Activated naive CD8-positive, alpha-beta T cell treated with anti-CD3 and anti-CD28 coated beads for 36 hours (primary cell): ENCODE measurements around the gene TMTC2. TPM values are rescaled to one million over a fixed set of nuclear protein-coding genes. Genes with fewer than 3 reads are reported as not detected.

Source experiments
- DNase-seq: peaks from one replicate; pipeline ENCODE4 v3.0.0; 2021
- H3K27ac Mint-ChIP-seq: one replicate; pipeline ENCODE4 v1.8.0; 2022; ENCODE audit warnings: mild to moderate bottlenecking, moderate library complexity, mixed read lengths
- H3K27me3 Mint-ChIP-seq: one replicate; pipeline ENCODE4 v1.8.0; 2022; ENCODE audit warnings: mild to moderate bottlenecking, mixed read lengths
- H3K36me3 Mint-ChIP-seq: one replicate; pipeline ENCODE4 v1.8.0; 2021; ENCODE audit warnings: mild to moderate bottlenecking, mixed read lengths
- H3K4me1 Mint-ChIP-seq: one replicate; pipeline ENCODE4 v1.8.0; 2021; ENCODE audit warnings: mixed read lengths
- H3K4me3 Mint-ChIP-seq: one replicate; pipeline ENCODE4 v1.8.0; 2022; ENCODE audit warnings: mild to moderate bottlenecking, moderate library complexity, mixed read lengths
- H3K9me3 Mint-ChIP-seq: one replicate; pipeline ENCODE4 v1.8.0; 2022; ENCODE audit warnings: mixed read lengths
- total RNA-seq, 2 experiments: library from RNA; stranded (reverse); gene quantifications; one replicate each; pipeline ENCODE4 v1.2.3, GENCODE V29; 2021

Gene TMTC2
- total RNA-seq, 2 experiments from 2014 or later, result 1.4 to 1.7 TPM

DNA sequence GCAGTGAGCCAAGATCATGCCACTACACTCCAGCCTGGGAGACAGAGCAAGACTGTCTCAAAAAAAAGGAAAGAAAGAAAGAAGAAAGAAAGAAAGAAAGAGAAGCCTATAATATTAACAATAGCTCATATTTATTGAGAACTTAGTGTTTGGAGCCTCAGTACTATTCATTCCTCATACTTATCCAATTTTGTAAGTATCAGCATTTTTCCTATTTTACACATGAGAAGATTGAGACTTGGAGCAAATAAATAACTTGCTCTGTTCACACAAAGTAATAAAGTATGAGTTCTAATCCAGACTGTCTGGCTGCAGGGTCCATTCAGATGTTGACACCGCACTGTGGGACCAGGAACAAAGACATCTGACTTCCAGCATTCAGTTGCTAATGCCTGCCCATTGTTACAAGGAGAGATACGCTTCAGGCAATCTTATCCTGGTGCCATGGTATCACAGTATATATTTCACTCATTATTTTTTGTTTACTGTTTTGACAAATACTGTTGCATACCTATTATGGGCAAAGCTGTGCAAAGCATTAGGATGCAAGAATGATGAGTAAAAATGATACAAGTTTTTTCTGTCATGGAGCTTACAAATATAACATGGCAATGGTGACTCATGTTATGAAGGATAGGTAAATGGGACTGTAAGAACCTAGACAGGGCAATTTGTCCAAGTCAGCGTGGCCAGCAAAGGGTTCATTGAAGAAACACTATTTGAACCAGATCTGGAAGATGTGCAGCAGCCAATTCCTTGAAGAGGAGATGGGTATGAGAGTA lies 21.4 kb upstream of the TMTC2 start:
- Mint-ChIP-seq H3K9me3 (no peaks in the 10 kb centered on the region), H3K4me1 (peaks cover 4% of the 10 kb centered on the region), H3K27ac (no peak overlapping the region)

GRCh38 chr12:82666830-82667229 lies 19.9 kb upstream of the TMTC2 start:
- no peak overlapping the region for H3K4me3 Mint-ChIP-seq
- no peak overlapping the region for H3K27ac Mint-ChIP-seq
- no peak for DNase-seq
- no peaks in the 10 kb centered on the region for H3K36me3 Mint-ChIP-seq
- peaks cover 12% of the 10 kb centered on the region for H3K27me3 Mint-ChIP-seq
- H3K4me1 Mint-ChIP-seq, result peaks cover 4% of the 10 kb centered on the region
- H3K9me3 Mint-ChIP-seq, result no peaks in the 10 kb centered on the region

More for the DNA sequence above, 21.4 kb upstream of the TMTC2 start:
- no peak overlapping the region for H3K4me3 Mint-ChIP-seq
- DNase-seq, result no peak
- H3K27me3 Mint-ChIP-seq, result peaks cover 12% of the 10 kb centered on the region
- H3K36me3 Mint-ChIP-seq, result no peaks in the 10 kb centered on the region

- H3K36me3 Mint-ChIP-seq, result no peaks in the 10 kb centered on the region
- H3K9me3 Mint-ChIP-seq, result no peaks in the 10 kb centered on the region
- no peak overlapping the region for H3K4me3 Mint-ChIP-seq
- DNase-seq, result no peak
- H3K27me3 Mint-ChIP-seq, result peaks cover 28% of the 10 kb centered on the region
- no peak overlapping the region for H3K27ac Mint-ChIP-seq
- H3K4me1 Mint-ChIP-seq, result peaks cover 3% of the 10 kb centered on the region
Measured at GRCh38 chr12:82671673-82672195, 15.0 kb upstream of the TMTC2 start.

DNA sequence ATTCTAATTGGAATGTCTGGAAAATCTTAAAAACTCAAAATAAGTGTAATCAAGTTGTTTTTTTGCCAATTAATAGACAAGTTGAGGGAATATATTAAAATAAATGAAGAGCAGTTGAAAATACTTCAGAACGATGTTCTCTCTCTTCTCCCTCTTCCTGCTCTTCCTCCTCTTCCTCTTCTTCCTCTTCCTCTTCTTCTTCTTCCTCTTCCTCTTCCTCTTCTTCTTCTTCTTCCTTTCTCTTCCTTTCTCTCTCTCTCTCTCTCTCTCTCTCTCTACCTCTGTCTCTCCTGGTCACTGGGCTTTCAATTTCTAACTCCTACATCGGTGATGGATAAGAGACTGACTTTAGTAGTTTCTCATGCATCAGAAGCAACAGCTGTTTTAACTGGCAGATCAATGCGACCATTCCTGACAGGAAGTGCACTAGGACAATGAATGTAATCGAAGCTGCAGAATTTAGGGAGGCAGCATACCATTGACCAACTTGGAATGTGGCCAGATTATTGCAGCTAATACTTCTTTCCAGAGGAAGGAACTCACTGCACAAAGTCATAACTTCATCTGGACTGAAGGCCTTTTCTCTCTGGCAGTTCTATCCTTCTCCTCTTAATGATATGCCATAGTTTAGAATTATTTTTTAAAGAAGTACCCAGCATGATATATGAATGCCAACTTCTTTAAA lies 13.8 kb upstream of the TMTC2 start:
- no peaks in the 10 kb centered on the region for H3K36me3 Mint-ChIP-seq
- no peaks in the 10 kb centered on the region for H3K9me3 Mint-ChIP-seq
- no peaks in the 10 kb centered on the region for H3K4me1 Mint-ChIP-seq
- no peak overlapping the region for H3K27ac Mint-ChIP-seq
- DNase-seq, result no peak
- no peak overlapping the region for H3K4me3 Mint-ChIP-seq
- peaks cover 30% of the 10 kb centered on the region for H3K27me3 Mint-ChIP-seq

DNA sequence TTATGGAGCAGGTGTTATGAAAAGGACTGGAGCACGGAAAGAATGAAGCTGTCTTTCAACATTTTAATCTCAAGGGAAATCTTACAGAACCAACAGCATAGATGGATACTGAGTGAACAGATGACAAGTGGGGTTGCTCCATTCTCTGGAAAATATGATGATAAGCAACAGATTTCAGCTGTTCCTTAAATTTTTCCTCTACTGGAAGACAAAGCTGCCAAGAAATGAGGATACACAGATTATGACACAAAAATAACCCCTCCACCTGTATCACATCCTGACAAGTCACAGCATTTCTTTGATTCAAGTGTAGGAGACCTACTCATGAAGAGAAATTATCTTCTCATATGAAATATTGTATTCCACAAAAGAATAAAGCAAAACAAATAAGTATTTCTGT lies 13.0 kb upstream of the TMTC2 start:
- H3K27me3 Mint-ChIP-seq, result peaks cover 27% of the 10 kb centered on the region
- H3K4me3 Mint-ChIP-seq, result no peak overlapping the region
- no peaks in the 10 kb centered on the region for H3K36me3 Mint-ChIP-seq
- H3K4me1 Mint-ChIP-seq, result no peaks in the 10 kb centered on the region
- DNase-seq, result no peak
- no peaks in the 10 kb centered on the region for H3K9me3 Mint-ChIP-seq
- H3K27ac Mint-ChIP-seq, result no peak overlapping the region

DNA sequence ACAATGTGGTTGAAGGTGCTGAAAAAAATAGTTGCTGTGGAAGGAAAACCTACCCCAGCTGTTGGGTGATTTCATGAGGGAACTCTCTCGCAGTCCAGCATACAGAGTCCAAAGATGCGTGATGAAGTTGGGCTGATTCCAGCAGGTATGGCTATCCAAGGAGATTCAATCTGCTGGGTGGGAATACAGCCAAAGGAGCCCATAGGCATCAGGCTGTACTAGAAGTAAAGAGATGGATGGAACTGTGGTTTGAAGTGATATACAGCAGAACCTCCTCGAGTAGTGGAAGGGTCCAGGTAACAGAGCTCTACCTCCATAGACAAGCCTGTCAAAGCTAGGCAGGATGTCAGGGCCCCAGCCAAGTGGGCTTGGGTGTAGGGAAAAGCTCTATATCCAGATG lies 11.5 kb upstream of the TMTC2 start:
- no peaks in the 10 kb centered on the region for H3K9me3 Mint-ChIP-seq
- H3K27me3 Mint-ChIP-seq, result peaks cover 33% of the 10 kb centered on the region
- DNase-seq, result no peak
- no peaks in the 10 kb centered on the region for H3K4me1 Mint-ChIP-seq
- H3K4me3 Mint-ChIP-seq, result no peak overlapping the region
- H3K27ac Mint-ChIP-seq, result no peak overlapping the region
- no peaks in the 10 kb centered on the region for H3K36me3 Mint-ChIP-seq

DNA sequence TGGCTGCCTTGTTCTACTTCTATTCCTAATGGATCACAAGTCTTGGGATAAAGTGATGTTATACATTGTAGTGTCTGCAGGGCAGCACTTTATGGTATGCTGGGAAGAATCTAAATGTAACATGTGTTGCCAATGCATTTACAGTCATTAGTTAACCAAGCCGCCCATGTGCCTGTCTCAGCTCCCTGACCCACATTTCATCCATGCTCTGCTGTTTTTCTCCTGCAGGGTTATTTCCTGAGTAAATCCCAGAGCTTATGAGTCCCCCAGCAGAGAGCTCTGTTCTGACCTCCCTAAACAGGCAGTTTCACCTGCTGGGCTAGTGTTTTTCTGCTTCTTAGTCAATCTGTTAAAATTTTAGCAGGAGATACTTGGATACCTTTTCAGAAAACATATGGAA lies 4.4 kb upstream of the TMTC2 start:
- Mint-ChIP-seq H3K36me3 (no peaks in the 10 kb centered on the region), H3K4me1 (peaks cover 5% of the 10 kb centered on the region), H3K27ac (no peak overlapping the region), H3K27me3 (peaks cover 33% of the 10 kb centered on the region), H3K9me3 (no peaks in the 10 kb centered on the region), H3K4me3 (no peak overlapping the region)
- DNase-seq, result no peak

DNA sequence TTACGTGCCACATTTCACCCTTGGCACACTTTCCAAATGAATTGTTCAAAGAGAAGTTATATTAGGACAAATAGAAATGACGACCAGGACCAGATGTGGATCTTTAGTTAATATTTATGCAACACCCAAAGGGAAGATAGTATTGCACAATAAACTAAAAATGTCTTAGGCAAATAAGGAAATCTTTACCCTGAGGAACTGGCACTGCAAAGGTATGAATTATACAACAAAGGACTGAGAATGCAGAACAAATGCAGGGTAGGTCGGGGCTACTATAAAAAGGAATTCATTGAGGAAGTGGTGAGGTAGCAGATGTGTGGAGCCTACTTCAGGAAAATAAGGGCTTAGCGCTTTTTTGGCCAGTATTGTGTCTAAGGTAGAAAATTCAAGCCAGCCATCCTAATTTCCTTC lies 3.9 kb upstream of the TMTC2 start:
- H3K36me3 Mint-ChIP-seq, result no peaks in the 10 kb centered on the region
- DNase-seq, result no peak
- peaks cover 30% of the 10 kb centered on the region for H3K27me3 Mint-ChIP-seq
- no peak overlapping the region for H3K4me3 Mint-ChIP-seq
- H3K4me1 Mint-ChIP-seq, result peaks cover 5% of the 10 kb centered on the region
- no peaks in the 10 kb centered on the region for H3K9me3 Mint-ChIP-seq
- H3K27ac Mint-ChIP-seq, result no peak overlapping the region

DNA sequence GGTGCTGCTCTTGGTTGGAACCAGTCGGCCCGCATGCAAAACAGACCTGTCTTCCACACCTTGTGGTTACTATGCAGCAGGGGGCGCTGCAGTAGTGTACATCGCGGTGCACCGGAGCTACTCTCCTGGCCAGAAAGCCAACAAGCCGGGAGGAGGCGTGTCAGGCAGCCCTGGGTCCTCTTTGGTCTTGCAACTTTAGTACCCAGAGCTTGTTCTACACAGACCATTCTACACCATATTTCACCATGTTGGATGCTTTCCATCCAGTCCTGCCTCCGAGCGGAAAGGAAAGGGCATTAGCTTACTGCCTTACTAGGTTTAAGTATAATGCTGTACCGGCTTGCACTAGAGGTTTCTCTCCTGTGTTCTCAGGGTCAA lies 927 bp upstream of the TMTC2 start:
- H3K27me3 Mint-ChIP-seq, result peaks cover 13% of the 10 kb centered on the region
- peak overlapping the region; percentile 86 for H3K4me3 Mint-ChIP-seq
- DNase-seq, result peak; percentile 87
- H3K4me1 Mint-ChIP-seq, result peaks cover 10% of the 10 kb centered on the region
- no peaks in the 10 kb centered on the region for H3K9me3 Mint-ChIP-seq
- H3K27ac Mint-ChIP-seq, result peak overlapping the region; percentile 89
- H3K36me3 Mint-ChIP-seq, result no peaks in the 10 kb centered on the region

- peak overlapping the region; percentile 89 for H3K27ac Mint-ChIP-seq
- peak overlapping the region; percentile 86 for H3K4me3 Mint-ChIP-seq
- H3K27me3 Mint-ChIP-seq, result peaks cover 6% of the 10 kb centered on the region
- peaks cover 10% of the 10 kb centered on the region for H3K4me1 Mint-ChIP-seq
- no peaks in the 10 kb centered on the region for H3K36me3 Mint-ChIP-seq
- H3K9me3 Mint-ChIP-seq, result no peaks in the 10 kb centered on the region
- DNase-seq, result peak; percentile 66
Measured at GRCh38 chr12:82687021-82688011, 610 bp downstream of the TMTC2 start.

DNA sequence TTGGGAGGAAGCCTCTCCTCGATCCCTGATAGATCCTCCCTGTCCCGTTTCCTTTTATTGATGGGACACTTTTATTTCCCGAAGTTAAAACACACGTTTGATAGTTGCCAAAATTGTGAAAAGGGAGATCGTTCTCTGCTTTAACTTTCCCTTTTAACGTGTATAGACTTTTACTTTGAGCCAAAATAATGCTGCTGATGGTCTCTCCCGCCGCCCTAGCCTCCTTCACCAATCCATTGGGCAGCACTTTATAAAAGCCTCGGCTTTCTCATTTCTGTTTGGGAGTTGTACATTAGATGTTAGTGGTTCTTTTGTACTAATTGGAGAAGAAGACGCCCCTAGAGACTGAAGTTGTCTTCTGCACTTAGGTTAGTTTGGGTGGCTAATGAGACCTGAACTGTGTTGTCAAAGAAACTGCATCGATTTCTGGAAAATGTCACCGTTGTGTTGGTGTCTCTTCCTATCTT lies 1.4 kb downstream of the TMTC2 start:
- Mint-ChIP-seq H3K9me3 (no peaks in the 10 kb centered on the region), H3K27ac (peak overlapping the region; percentile 39), H3K4me3 (peak overlapping the region; percentile 86), H3K36me3 (no peaks in the 10 kb centered on the region), H3K4me1 (peaks cover 10% of the 10 kb centered on the region), H3K27me3 (no peaks in the 10 kb centered on the region)
- no peak for DNase-seq

DNA sequence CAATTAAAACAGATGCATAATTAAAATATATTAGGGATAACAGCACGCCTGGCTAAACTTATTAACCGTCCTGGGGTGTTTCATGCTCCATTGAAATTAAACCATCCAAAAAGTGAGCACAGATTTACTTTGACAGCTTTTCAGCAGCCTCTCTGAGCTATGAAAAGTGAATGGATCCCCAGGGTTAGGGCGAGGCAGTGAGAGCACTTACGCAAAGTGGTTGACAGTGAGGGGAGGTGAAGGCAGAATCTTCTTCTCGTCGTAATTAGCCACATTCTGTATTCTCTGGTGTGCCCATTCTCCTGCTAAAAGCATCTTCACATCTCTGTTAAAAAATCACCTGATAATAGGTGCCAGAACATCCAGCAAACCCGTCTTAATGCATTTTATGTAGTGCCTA lies 1.9 kb downstream of the TMTC2 start:
- Mint-ChIP-seq H3K27ac (no peak overlapping the region), H3K36me3 (peaks cover 4% of the 10 kb centered on the region), H3K27me3 (no peaks in the 10 kb centered on the region), H3K4me3 (peak overlapping the region; percentile 86), H3K4me1 (peaks cover 10% of the 10 kb centered on the region), H3K9me3 (no peaks in the 10 kb centered on the region)
- no peak for DNase-seq

GRCh38 chr12:82690006-82690405 lies 3.3 kb downstream of the TMTC2 start:
- Mint-ChIP-seq H3K4me1 (peaks cover 10% of the 10 kb centered on the region), H3K36me3 (peaks cover 5% of the 10 kb centered on the region), H3K9me3 (no peaks in the 10 kb centered on the region), H3K4me3 (no peak overlapping the region), H3K27me3 (no peaks in the 10 kb centered on the region), H3K27ac (no peak overlapping the region)
- DNase-seq, result no peak

DNA sequence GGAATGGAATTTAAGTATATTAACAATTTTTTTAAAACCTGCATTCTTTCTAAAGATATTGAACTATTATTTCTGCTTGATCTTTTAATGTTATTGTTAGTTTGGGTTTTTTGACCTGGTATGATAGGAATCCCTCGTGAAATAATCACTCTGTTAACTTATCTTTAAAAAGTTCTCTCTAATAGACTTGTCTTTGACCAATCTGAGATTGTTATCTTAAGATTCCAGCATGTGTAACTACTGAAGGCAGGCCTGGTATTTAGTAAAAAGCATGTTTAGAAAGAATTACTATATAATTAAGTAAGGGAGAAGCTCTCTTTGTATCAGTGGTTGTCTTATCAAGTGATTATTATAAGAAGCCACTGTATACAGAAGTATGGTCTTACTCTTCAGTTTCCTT lies 4.8 kb downstream of the TMTC2 start:
- no peaks in the 10 kb centered on the region for H3K27me3 Mint-ChIP-seq
- H3K27ac Mint-ChIP-seq, result no peak overlapping the region
- peaks cover 5% of the 10 kb centered on the region for H3K36me3 Mint-ChIP-seq
- no peaks in the 10 kb centered on the region for H3K9me3 Mint-ChIP-seq
- no peak for DNase-seq
- H3K4me1 Mint-ChIP-seq, result peaks cover 5% of the 10 kb centered on the region
- H3K4me3 Mint-ChIP-seq, result no peak overlapping the region

DNA sequence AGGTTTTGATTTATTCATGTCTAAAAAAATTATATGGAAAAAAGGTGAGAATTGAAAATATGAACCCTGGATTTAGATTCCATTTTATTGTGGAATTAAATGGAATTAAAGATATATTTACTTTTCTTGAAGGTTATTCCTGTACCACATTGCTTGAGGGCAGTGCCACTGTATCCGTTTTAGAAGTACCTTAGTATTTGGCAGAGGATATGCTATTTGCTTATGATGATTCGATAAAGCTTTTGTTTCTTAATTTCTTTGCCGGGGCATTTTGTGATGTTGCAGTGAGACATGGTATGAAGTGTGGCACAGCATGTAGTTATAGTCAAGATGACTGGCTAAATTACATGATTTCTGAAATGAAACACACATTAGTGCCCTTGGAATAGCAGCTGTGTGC lies 7.6 kb downstream of the TMTC2 start:
- H3K27ac Mint-ChIP-seq, result no peak overlapping the region
- no peak overlapping the region for H3K4me3 Mint-ChIP-seq
- no peaks in the 10 kb centered on the region for H3K27me3 Mint-ChIP-seq
- H3K36me3 Mint-ChIP-seq, result peaks cover 5% of the 10 kb centered on the region
- DNase-seq, result no peak
- H3K4me1 Mint-ChIP-seq, result no peaks in the 10 kb centered on the region
- no peaks in the 10 kb centered on the region for H3K9me3 Mint-ChIP-seq
